ENCODE data around the gene PRKAG3.

GRCh38 chr2:218863021-218863520, 31.5 kb upstream of the PRKAG3 start:
- no peak for TF ChIP-seq POLR2AphosphoS5 (IDR thresholded peaks at IDR 0.05; ENCODE audit: borderline replicate concordance, low read depth, low read length)
- no peak for TF ChIP-seq EZH2 (IDR thresholded peaks at IDR 0.05)
- no peak for TF ChIP-seq FOXP2 (optimal IDR thresholded peaks at IDR 0.05; ENCODE audit: control extremely low read depth, extremely low read length, insufficient read depth)
